Activated T-helper 1 cell treated with Interleukin-2 at 50 U/mL for 16 hours (primary cell): ENCODE measurements around the gene CACNA1F.

Source experiments
- DNase-seq: peaks from one replicate; pipeline ENCODE4 v3.0.0-alpha.2; 2020; ENCODE audit warnings: low read depth

The CACNA1F gene

DNA sequence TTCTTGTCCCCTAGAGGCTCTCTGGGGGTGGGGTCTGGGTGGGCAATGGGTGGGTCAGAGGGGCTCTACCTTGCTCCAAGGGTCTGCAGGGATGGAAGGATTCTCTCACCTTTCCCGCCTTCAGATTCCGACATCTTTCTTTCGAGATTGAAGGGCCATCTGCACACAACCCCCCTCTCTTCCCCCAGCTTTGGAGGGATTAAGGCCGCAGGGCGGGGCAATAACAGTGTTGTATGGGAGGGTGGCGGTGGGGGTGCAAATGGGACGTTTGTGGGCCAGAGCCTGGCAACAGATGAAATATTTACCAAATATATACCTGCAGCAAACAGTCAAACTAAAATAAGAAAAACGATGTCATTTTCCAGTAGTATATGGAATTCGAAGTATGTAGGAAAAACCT lies at the start of gene CACNA1F:
CACNA1F (minus strand) TSS at position 165 of the 400 bp plus-strand sequence; CDS start at position 134, 31 bp downstream.
- DNase-seq: no peak

DNA sequence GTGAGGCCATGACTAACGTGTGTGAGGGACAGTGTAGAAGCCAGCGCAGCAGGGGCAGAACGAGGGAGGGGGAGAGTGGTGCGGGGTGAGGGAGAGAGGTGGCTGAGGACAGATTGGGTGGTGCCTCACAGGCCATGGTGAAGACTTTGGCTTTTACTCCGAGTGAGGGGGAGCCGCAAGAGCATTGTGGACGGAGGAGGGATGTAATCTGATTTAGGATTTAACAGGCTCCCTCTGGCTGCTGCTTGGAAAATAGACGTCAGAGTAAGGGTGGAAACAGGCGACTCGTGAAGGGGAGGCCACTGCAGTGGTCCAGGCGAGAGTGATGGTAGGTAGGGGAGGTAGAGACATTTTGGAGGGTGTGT lies 49.5 kb upstream of the CACNA1F start:
- DNase-seq: no peak

DNA sequence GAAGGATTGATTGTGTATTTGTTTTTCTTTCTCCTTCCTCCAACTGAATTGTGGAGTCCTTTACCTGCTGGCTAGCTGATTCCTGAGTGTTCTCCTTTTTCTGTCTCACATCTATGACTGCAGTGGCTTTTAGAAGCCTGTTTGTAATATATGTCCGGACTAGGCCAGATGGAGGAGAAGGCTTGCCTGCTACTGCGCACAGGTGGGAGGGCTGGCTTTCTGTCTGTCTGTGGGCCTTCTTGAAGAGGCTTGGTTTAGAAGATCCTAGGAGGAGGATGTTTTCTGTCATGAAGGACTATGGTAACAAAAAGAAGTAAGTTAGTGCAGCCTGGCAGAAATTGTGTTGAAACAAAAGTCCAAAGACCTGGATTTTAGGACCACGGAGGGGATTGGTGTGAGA lies 44.9 kb upstream of the CACNA1F start:
- no peak for DNase-seq

GRCh38 chrX:49277535-49277830 lies 44.3 kb upstream of the CACNA1F start:
- no peak for DNase-seq

- DNase-seq: no peak
Measured at GRCh38 chrX:49276671-49277534, 43.8 kb upstream of the CACNA1F start.

DNA sequence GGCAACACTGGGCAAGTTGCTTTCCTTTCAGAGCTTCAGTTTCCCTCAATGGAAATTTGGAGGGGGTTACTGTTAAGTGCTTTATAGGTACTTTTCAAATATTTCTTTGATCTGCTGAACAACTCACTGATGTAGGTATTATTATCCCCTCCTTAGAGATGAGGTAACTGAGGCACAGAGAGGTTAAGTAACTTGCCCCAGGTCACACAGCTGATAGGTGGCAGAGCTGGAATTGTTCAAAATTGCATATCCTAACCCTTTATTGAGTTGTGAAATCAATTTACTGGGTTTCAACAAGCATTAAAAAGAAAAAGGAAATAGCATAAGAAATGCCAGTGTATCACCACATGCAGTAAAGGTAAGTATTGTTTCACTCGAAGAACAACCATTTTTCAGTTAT lies 43.1 kb upstream of the CACNA1F start:
- DNase-seq: no peak

GRCh38 chrX:49273181-49273727 lies 40.1 kb upstream of the CACNA1F start:
- no peak for DNase-seq

GRCh38 chrX:49272421-49272820 lies 39.3 kb upstream of the CACNA1F start:
- DNase-seq: no peak

- DNase-seq: no peak
Measured at GRCh38 chrX:49271341-49271740, 38.2 kb upstream of the CACNA1F start.

GRCh38 chrX:49270249-49270921 lies 37.2 kb upstream of the CACNA1F start:
- DNase-seq: no peak

- no peak for DNase-seq
Measured at GRCh38 chrX:49269767-49270248, 36.7 kb upstream of the CACNA1F start, which contains the start of gene PPP1R3F. PPP1R3F (plus strand) TSS chrX:49269793; CDS start chrX:49269870, 77 bp downstream.

DNA sequence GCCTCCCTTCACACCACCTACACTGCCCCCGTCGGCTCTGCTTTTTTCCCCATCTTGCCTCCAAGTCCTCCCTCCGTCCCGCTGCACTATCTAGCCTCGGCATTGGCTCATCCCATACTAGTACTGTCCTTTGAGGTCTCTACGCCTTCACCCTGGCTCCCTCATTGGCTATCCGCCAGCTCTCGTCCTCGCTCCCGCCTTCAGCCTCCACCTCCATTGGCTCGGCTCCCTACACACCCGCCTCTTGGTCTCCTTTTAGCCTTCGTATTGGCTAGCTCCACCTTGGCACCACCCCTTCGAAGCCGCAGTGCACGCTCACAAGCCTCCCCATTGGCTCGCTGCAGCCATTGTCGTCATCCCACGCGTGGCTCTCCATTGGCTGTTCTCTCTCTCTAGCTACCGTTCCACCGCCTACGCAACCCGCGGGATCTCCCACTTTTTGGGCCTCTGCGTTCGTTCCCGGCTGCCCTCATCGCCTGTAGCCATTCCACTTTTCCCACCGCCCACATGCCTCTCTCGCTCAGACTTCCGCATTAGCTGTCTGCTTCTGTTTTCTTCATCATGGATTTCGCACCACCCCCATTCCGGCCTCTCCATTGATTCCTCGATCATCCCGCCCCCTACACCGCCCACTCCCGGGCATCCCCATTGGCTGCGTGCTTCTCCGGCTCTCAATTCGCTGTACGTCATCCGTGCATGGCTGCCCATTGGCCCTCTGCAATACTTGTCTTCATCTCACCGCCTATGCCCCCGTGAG lies 36.0 kb upstream of the CACNA1F start:
- DNase-seq: peak; percentile 86

DNA sequence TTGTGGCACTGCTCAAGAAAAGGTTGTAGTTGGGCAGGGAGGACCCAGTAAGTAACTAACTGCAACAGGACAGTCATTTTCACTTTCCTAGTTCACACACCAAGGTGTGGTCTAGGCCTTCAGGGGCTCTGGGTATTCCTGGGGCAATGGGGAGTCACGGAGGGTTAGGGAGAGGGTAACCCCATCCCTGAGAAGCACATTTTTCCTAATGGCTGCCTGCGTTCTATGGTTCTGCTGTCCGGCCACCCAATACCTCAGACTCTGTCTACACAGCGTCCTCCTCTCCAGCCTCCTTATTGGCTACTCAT lies 35.5 kb upstream of the CACNA1F start:
- no peak for DNase-seq

DNA sequence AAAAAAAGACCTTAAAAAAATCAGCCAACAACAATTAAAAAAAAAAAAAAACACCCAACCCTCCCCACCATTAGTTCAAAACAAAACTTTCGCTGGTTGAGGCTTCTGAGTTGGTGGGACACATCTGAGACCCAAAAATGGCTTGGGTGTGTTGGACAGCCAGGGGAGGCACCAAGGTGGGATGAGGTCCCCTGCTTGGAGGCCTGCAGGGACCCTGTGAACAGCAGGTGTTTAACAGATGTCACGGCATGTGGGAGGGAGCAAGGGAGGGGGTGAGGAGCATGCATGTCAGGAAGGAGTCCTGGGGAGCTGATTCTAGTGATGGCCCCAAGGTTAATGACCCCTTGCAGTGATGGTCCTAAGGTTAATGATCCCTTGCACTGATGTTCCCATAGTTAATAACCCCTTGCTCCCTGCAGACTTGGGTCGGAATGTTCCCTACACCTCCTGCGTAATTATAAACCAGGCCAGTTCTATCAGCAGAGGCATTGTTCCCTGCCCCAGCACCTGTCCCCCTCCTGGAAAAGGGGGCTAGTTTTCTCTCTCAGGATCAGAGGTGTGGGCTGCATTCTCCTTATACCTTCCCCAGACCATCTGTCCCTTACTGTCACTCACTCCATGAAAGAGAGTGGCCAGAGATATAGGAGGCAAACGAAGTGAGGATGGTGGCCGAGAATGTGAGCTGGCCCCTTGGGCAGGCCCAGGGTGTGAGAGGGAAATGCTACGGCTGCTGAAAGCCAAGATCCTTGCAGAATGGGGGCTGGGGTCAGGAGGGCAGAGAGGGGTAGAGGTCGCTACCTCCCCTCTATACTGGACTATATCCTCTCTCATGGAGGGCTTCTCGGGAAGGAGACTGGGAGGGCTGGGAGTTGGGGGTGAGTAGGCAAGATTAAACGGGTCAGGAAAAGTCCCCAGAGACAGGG lies 33.6 kb upstream of the CACNA1F start:
- no peak for DNase-seq

GRCh38 chrX:49264460-49264859 lies 31.3 kb upstream of the CACNA1F start, which contains the start of gene FOXP3:
FOXP3 (minus strand) TSS chrX:49264710; CDS start chrX:49258505, 6,205 bp downstream.
- DNase-seq: no peak

DNA sequence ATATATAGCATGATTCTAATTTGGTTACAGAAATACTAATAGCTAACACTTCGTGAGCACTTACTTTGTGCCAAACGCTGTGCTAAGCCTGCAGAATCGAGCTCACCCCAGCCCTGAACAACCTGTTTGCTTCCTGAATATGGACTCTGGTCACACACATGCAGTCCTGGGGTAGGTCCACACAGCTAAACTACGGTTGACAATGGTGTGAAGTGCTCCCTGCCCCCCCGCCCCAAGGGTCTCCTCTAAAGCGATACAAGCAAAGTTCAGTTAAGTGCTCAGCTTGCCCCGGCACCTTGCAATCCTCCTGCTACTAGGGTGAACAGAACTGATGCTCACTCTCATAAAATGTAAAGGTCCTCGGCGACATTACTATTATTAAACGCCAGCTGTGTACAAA lies 30.5 kb upstream of the CACNA1F start:
- DNase-seq: no peak

- no peak for DNase-seq
Measured at GRCh38 chrX:49262603-49263002, 29.5 kb upstream of the CACNA1F start.

GRCh38 chrX:49260221-49260985 lies 27.3 kb upstream of the CACNA1F start:
- DNase-seq: no peak

DNA sequence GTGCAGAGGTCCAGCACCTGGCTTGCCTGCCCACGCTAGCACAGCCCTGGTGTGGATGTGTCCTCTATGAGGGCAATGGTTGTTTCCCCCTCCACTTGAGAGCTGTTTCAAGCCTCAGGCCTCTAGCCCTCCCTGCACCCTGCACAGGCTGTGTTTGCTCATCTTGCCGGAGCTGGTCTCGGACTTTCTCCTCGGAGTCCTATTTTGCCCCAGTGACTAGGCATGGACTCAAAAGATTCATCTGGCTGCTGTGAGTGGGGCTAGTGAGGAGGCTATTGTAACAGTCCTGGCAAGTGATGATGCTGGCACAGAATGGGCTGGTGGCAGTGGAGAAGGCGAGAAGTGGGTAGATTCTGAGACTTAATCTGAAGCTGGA lies 25.6 kb upstream of the CACNA1F start:
- DNase-seq: no peak

DNA sequence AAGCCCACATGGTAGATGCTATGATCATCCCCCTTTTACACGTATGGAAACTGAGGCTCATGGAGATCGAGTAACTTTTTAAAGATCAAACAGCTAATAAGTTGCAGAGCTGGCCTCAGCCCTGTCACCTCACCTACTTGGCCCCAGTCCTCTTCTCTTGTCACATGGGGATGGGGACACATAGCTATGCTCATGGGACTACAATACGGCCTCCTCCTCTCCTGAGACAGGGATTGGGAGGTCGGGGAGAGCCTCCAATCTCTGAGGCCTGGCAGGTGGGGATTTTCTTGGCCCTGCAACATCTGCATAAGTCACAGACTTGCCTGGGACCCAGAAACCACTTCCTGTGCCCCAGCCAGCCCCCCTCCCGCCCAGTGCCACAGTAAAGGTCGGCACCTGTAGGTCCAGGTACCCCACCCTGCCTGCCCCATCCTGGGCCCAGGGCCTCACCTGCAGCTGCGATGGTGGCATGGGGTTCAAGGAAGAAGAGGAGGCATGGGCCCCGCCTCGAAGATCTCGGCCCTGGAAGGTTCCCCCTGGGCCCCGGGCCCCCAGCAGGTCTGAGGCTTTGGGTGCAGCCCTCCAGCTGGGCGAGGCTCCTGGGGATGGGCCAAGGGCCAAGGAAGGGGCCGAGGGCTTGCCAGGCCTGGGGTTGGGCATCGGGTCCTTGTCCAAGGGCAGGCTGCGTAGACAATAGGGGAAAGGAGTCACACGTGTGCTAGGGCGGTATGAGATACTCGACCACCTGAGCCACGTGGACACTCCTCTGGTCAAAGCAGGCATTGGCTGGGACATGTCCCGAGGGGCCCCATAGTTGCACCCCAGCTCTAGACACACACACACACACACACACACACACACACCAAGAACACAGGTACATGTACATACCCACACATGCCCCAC lies 25.0 kb upstream of the CACNA1F start:
- DNase-seq: no peak
